ENCODE results near the gene VWC2L.

VWC2L gene

GRCh38 chr2:214601852-214602633, 191.2 kb downstream of the VWC2L start:
- no peak for DNase-seq

DNA sequence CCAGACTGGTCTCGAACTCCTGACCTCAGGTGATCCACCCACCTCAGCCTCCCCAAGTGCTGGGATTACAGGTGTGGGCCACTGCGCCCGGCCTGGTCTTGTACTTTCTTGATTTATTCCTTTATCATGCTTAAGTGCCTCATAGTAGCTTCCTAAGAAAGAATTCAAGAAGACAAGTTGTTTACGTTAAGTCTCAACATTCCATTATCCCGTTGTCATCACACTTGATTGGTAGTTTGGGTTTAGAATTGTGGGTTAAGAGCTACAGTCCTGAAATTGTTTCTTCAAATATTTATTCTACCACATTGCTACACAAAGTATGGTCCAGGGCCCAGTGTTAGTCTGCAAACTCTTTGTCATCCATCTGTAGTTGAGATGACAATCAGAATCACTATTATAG, 194.0 kb downstream of the VWC2L start:
- DNase-seq = no peak

DNA sequence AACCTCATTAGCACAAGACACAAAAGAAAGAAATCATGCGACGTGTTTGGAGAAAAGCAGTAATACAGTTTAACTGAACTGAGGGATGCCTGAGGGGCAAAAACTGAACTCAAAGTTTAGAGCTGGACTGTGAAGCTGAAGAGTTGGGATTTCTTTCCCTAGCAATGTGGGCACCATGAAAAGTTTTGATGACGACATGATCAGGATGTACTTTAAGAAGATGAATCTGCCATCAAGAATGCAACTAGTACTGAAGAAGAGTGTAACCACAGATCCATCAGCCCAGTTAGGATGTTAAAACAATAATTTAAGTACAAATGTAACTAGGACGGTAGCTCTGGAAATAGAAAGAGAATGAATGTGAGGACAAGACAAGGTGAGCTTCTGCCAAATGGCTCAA, 196.2 kb downstream of the VWC2L start:
- DNase-seq = no peak

DNA sequence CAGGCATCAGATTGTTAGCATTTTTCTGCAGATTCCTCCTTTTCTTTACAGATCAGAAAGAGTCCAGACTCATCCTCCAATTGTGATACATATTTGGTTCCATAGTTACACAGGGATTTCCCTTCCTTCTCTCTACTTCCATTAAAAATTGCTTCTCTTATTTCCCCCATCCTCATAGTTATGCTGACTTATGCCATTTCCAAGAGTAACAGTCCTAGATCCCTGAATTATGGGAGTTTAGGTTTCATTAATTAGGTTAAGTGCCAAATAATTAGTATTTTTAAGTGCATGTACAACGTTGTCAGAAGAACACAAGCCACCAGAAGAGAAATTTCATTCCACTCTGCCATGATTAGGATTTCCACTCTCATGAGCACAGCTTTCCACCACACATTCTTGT, 200.2 kb downstream of the VWC2L start:
- DNase-seq = no peak

DNA sequence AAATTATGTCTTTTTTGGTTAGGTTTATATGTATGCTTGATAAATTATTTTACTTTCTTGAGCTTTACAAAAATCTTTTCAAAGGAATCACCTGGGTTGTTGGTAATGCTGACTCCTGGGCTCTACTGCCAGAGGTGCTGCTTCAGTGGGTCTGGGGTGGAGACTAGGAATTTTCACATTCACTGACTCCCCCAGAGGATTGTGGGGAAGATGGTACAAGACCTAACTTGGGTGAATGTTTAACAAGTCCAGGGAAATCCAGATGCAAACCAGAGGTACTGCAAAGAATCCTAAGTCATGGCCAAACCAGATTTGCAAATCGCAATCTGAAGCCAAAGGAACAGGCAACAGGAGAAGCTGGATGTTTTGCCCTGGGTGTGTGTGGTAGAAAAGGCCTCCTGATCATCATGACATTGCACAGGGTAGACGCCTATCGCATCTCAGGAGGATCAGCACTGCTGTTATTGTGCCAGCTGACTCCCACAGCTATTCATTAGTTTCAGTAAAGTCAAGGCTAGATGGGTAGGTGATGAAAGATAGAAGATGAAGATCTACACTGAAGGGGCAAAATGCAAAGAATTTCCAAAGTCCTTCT, 213.4 kb downstream of the VWC2L start:
- DNase-seq = no peak

DNA sequence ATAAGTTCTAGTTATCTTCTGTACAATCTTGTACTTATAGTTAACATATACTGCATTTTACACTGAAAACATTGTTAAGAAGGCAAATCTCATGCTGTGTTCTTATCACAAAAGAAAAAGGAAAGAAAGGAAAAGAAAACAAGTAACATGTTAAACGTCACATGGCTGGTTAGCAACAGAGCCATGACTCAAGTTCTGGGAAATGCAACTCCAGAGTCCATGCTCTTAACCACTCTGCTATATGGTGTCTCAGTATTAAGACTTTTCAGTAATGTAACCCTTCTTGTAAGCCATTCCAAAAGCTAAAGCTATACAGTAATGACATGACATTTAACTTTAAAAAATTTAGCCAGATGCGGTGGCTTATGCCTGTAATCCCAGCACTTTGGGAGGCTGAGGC, 217.2 kb downstream of the VWC2L start:
- DNase-seq = no peak
